GM23338 (cell line): Measurements from ENCODE around the gene FBLN1. TPM values are rescaled to one million over a fixed set of nuclear protein-coding genes. Genes with fewer than 3 reads are reported as not detected.

Source experiments
- ATAC-seq: fragments of 200-7000 bp; cut with Tn5 transposase; 3 replicates; pipeline ENCODE4 v1.9.1; 2020
- DNase-seq: peaks from one replicate; pipeline ENCODE4 v3.0.0-alpha.2; 2015; ENCODE audit warnings: low spot score
- H2AFZ ChIP-seq: fragments of 200-600 bp; sonication (generic); 2 replicates; pipeline ENCODE4 v1.8.0; 2016; ENCODE audit warnings: antibody characterized with exemption, mild to moderate bottlenecking, moderate library complexity
- H3F3A ChIP-seq: fragments of 200-600 bp; sonication (generic); replicated peaks from 2 replicates; pipeline ENCODE4 v1.8.0; 2017; ENCODE audit warnings: antibody characterized with exemption, mixed run types, low read depth
- H3K27ac ChIP-seq: fragments of 200-600 bp; sonication (generic); 2 replicates; pipeline ENCODE4 v1.6.1; 2016; ENCODE audit warnings: low read depth
- H3K27me3 ChIP-seq: fragments of 200-600 bp; sonication (generic); 2 replicates; pipeline ENCODE4 v1.8.0; 2016; ENCODE audit warnings: mild to moderate bottlenecking, mixed run types, moderate library complexity; ENCODE audit not compliant: insufficient read depth
- H3K36me3 ChIP-seq: fragments of 200-600 bp; sonication (generic); 2 replicates; pipeline ENCODE4 v1.8.0; 2016; ENCODE audit warnings: mild to moderate bottlenecking; ENCODE audit not compliant: insufficient read depth
- H3K4me1 ChIP-seq: fragments of 200-600 bp; sonication (generic); 2 replicates; pipeline ENCODE4 v1.8.0; 2016; ENCODE audit warnings: mild to moderate bottlenecking, moderate library complexity; ENCODE audit not compliant: insufficient read depth
- H3K4me2 ChIP-seq: fragments of 200-600 bp; sonication (generic); 2 replicates; pipeline ENCODE4 v1.7.1; 2017; ENCODE audit warnings: mixed run types
- H3K4me3 ChIP-seq: fragments of 200-600 bp; sonication (generic); 2 replicates; pipeline ENCODE4 v1.6.1; 2016; ENCODE audit warnings: mixed run types
- H3K79me2 ChIP-seq: fragments of 200-600 bp; sonication (generic); replicated peaks from 2 replicates; pipeline ENCODE4 v1.8.0; 2017; ENCODE audit warnings: mild to moderate bottlenecking; ENCODE audit not compliant: insufficient read depth
- H3K9me2 ChIP-seq: fragments of 200-600 bp; sonication (generic); 2 replicates; pipeline ENCODE4 v1.8.0; 2017; ENCODE audit not compliant: insufficient read depth
- H4K20me1 ChIP-seq: fragments of 200-600 bp; sonication (generic); replicated peaks from 2 replicates; pipeline ENCODE4 v1.8.0; 2017; ENCODE audit warnings: mild to moderate bottlenecking; ENCODE audit not compliant: insufficient read depth
- H3K27ac Mint-ChIP-seq: 2 replicates; pipeline ENCODE4 v1.8.0; 2020; ENCODE audit warnings: inconsistent platforms, mild to moderate bottlenecking, moderate library complexity, mixed read lengths
- H3K27me3 Mint-ChIP-seq: 3 replicates; pipeline ENCODE4 v1.8.0; 2022; ENCODE audit warnings: low read depth, mild to moderate bottlenecking, moderate library complexity, mixed read lengths, inconsistent platforms; ENCODE audit not compliant: insufficient read depth, poor library complexity
- H3K36me3 Mint-ChIP-seq: 3 replicates; pipeline ENCODE4 v1.8.0; 2021; ENCODE audit warnings: low read depth, mild to moderate bottlenecking, inconsistent platforms, moderate library complexity, mixed read lengths
- H3K4me1 Mint-ChIP-seq: 3 replicates; pipeline ENCODE4 v1.8.0; 2020; ENCODE audit warnings: mild to moderate bottlenecking, inconsistent platforms, mixed read lengths
- H3K4me3 Mint-ChIP-seq: 3 replicates; pipeline ENCODE4 v1.8.0; 2021; ENCODE audit warnings: moderate library complexity, mild to moderate bottlenecking, inconsistent platforms, mixed read lengths
- H3K9me3 Mint-ChIP-seq: 3 replicates; pipeline ENCODE4 v1.8.0; 2020; ENCODE audit warnings: moderate library complexity, mild to moderate bottlenecking, inconsistent platforms, mixed read lengths
- CREB1 ChIP-seq: fragments of 250-450 bp; sonication (Bioruptor Pico); IDR thresholded peaks from 2 replicates; pipeline ENCODE4 v1.5.0; 2020; ENCODE audit warnings: low read depth, mild to moderate bottlenecking, moderate library complexity
- EZH2 ChIP-seq: fragments of 200-600 bp; sonication (generic); IDR thresholded peaks from one replicate; pipeline ENCODE4 v1.8.0; 2017; ENCODE audit warnings: antibody characterized with exemption, mild to moderate bottlenecking, low read depth; ENCODE audit not compliant: unreplicated experiment
- EZH2phosphoT487 ChIP-seq: fragments of 200-600 bp; sonication (generic); IDR thresholded peaks from one replicate; pipeline ENCODE4 v1.8.1; 2018; ENCODE audit warnings: antibody characterized with exemption; ENCODE audit not compliant: unreplicated experiment
- NANOG ChIP-seq: IDR thresholded peaks from 2 replicates; pipeline ENCODE4 v1.6.1; 2016; ENCODE audit warnings: antibody characterized with exemption, borderline replicate concordance
- POLR2AphosphoS5 ChIP-seq: IDR thresholded peaks from 2 replicates; pipeline ENCODE4 v1.6.1; 2016; ENCODE audit warnings: antibody characterized with exemption, low read depth
- STAT1 ChIP-seq: IDR thresholded peaks from one replicate; pipeline ENCODE4 v1.6.1; 2016; ENCODE audit warnings: antibody characterized with exemption; ENCODE audit not compliant: unreplicated experiment
- ZNF114 ChIP-seq: fragments of 250-450 bp; sonication (Bioruptor Pico); IDR thresholded peaks from 2 replicates; pipeline ENCODE4 v1.5.0; 2020; ENCODE audit warnings: mild to moderate bottlenecking, moderate library complexity
- ZNF331 ChIP-seq: fragments of 250-450 bp; sonication (Bioruptor Pico); IDR thresholded peaks from 2 replicates; pipeline ENCODE4 v1.5.0; 2020; ENCODE audit warnings: low read depth, mild to moderate bottlenecking, moderate library complexity
- polyA plus RNA-seq: library from polyadenylated mRNA; unstranded; fragments of >200 nt; fragmentation: Nextera tagmentation; extraction: Ambion mirVana; gene quantifications from 2 replicates; pipeline ENCODE4 v1.2.1, GENCODE V29; 2016
- total RNA-seq: library from RNA; depleted of rRNA; stranded (reverse); fragments of >200 nt; shearing (Covaris generic); gene quantifications from 2 replicates; pipeline ENCODE4 v1.2.3, GENCODE V29; 2014
- TF ChIP-seq, protein P1 (sequence below): IDR thresholded peaks from 2 replicates; pipeline ENCODE4 v1.6.1; 2016; ENCODE audit warnings: antibody characterized with exemption
- TF ChIP-seq, protein P2 (sequence below): fragments of 250-450 bp; sonication (Bioruptor Pico); IDR thresholded peaks from 2 replicates; pipeline ENCODE4 v1.5.0; 2020; ENCODE audit warnings: mild to moderate bottlenecking, moderate library complexity

Gene FBLN1
- total and polyA plus RNA-seq, 2 experiments from 2014 or later = 90.1 to 137 TPM

DNA sequence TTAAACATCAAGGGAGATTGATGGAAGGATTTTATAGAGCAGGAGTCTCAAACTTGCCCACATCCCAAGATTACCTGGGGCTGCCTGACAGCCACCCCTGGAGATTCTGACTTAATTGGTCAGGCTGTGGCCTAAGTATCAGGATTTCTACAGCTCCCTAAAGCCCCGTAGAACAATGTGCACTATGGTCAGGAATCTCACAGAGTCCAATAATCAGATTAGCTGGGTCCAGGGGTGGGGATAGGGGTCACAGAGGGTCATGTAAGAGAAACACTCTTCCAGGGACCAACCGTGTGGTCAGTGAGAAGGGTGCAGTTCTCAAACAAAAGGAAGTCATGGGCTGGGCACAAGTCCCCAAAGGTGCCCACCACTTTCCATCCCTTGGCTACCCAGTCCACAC, 20.5 kb upstream of the FBLN1 start (continued):
- no peak for TF ChIP-seq CREB1
- TF ChIP-seq, protein P1, sequence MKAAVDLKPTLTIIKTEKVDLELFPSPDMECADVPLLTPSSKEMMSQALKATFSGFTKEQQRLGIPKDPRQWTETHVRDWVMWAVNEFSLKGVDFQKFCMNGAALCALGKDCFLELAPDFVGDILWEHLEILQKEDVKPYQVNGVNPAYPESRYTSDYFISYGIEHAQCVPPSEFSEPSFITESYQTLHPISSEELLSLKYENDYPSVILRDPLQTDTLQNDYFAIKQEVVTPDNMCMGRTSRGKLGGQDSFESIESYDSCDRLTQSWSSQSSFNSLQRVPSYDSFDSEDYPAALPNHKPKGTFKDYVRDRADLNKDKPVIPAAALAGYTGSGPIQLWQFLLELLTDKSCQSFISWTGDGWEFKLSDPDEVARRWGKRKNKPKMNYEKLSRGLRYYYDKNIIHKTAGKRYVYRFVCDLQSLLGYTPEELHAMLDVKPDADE = no peak

DNA sequence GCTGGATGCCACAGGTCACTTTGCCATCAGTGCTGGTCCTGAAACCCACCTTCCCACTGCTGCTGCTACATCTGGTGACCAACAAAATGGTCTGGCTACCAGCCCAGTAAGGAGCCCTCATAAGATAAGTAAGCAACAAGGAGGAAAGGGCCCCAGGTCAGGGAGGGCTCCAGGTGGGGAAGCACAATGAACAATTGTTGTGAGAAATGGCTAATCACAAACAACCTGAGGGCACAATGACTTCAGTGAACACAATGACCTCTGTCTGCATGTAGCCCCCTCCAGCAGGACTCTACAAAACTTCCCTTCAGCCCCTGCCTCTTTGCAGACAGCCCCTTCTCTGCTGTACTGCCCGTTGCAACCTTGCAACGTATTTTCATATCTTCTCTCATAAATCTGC, 19.4 kb upstream of the FBLN1 start:
- Mint-ChIP-seq H3K4me1 (no peaks in the 10 kb centered on the region; the same call in 2 of the 3 replicates), H3K9me3 (peaks cover 36% of the 10 kb centered on the region), H3K27ac (no peak overlapping the region), H3K27me3 (peaks cover 5% of the 10 kb centered on the region), H3K4me3 (no peak overlapping the region), H3K36me3 (peaks cover 14% of the 10 kb centered on the region)
- DNase-seq = no peak
- H3F3A ChIP-seq = no peaks in the 10 kb centered on the region
- no peaks in the 10 kb centered on the region for H3K27me3 ChIP-seq
- no peaks in the 10 kb centered on the region for H3K9me2 ChIP-seq
- ATAC-seq = no peak
- no peak overlapping the region for H2AFZ ChIP-seq
- no peaks in the 10 kb centered on the region for H3K79me2 ChIP-seq
- no peak overlapping the region for H3K4me2 ChIP-seq
- no peaks in the 10 kb centered on the region for H3K36me3 ChIP-seq
- no peak overlapping the region for H3K27ac ChIP-seq
- no peaks in the 10 kb centered on the region for H3K4me1 ChIP-seq
- H4K20me1 ChIP-seq = no peaks in the 10 kb centered on the region
- TF ChIP-seq STAT1 = no peak
- no peak for TF ChIP-seq NANOG
- no peak overlapping the region for H3K4me3 ChIP-seq

DNA sequence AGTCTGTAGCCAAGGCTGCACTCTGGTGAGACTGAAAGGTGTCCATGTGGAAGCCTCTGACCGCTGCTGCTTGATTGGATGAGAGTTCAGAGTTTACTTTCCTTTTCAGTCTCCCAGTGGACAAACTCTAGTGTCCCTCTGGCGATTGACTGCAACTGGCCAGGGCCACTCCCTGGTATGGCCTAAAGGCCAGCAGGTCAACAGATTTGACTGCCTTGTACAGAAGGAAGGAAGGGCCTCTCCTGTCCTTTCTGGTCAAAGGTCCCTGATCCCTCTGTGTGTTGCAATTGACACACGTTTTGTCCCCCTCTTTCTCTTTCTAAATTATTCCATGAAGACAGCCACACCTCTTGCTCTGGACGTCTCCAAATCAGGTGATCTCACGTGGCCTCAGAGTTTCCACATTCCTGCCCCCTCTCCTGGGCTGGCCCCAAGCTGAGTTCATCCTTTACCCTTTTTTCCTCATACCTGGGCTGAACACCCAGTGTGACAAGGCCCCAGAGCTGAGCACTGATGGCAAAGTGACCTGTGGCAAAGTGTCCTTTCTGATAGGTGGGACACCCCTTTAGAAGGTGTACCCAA, 18.7 kb upstream of the FBLN1 start:
- no peak overlapping the region for H3K27ac ChIP-seq
- no peaks in the 10 kb centered on the region for H3K4me1 ChIP-seq
- no peak overlapping the region for H2AFZ ChIP-seq
- no peak overlapping the region for H3K4me2 ChIP-seq
- peaks cover 19% of the 10 kb centered on the region for H3K36me3 Mint-ChIP-seq
- no peaks in the 10 kb centered on the region for H3K36me3 ChIP-seq
- no peaks in the 10 kb centered on the region for H3F3A ChIP-seq
- H3K4me1 Mint-ChIP-seq = no peaks in the 10 kb centered on the region; the same call in 2 of the 3 replicates
- no peak overlapping the region for H3K27ac Mint-ChIP-seq
- peaks cover 5% of the 10 kb centered on the region for H3K27me3 Mint-ChIP-seq
- no peaks in the 10 kb centered on the region for H3K27me3 ChIP-seq
- H3K79me2 ChIP-seq = no peaks in the 10 kb centered on the region
- H3K9me2 ChIP-seq = no peaks in the 10 kb centered on the region
- no peak overlapping the region for H3K4me3 ChIP-seq
- DNase-seq (no peak), ATAC-seq (no peak)
- no peak overlapping the region for H3K4me3 Mint-ChIP-seq
- no peaks in the 10 kb centered on the region for H4K20me1 ChIP-seq
- peaks cover 43% of the 10 kb centered on the region for H3K9me3 Mint-ChIP-seq
- TF ChIP-seq ZNF331 (CRISPR knock-in tag) (no peak), CREB1 (no peak), EZH2phosphoT487 (no peak), STAT1 (no peak), EZH2 (no peak), NANOG (no peak), ZNF114 (no peak), POLR2AphosphoS5 (no peak)
- TF ChIP-seq, protein P1 = no peak
- TF ChIP-seq, protein P2, sequence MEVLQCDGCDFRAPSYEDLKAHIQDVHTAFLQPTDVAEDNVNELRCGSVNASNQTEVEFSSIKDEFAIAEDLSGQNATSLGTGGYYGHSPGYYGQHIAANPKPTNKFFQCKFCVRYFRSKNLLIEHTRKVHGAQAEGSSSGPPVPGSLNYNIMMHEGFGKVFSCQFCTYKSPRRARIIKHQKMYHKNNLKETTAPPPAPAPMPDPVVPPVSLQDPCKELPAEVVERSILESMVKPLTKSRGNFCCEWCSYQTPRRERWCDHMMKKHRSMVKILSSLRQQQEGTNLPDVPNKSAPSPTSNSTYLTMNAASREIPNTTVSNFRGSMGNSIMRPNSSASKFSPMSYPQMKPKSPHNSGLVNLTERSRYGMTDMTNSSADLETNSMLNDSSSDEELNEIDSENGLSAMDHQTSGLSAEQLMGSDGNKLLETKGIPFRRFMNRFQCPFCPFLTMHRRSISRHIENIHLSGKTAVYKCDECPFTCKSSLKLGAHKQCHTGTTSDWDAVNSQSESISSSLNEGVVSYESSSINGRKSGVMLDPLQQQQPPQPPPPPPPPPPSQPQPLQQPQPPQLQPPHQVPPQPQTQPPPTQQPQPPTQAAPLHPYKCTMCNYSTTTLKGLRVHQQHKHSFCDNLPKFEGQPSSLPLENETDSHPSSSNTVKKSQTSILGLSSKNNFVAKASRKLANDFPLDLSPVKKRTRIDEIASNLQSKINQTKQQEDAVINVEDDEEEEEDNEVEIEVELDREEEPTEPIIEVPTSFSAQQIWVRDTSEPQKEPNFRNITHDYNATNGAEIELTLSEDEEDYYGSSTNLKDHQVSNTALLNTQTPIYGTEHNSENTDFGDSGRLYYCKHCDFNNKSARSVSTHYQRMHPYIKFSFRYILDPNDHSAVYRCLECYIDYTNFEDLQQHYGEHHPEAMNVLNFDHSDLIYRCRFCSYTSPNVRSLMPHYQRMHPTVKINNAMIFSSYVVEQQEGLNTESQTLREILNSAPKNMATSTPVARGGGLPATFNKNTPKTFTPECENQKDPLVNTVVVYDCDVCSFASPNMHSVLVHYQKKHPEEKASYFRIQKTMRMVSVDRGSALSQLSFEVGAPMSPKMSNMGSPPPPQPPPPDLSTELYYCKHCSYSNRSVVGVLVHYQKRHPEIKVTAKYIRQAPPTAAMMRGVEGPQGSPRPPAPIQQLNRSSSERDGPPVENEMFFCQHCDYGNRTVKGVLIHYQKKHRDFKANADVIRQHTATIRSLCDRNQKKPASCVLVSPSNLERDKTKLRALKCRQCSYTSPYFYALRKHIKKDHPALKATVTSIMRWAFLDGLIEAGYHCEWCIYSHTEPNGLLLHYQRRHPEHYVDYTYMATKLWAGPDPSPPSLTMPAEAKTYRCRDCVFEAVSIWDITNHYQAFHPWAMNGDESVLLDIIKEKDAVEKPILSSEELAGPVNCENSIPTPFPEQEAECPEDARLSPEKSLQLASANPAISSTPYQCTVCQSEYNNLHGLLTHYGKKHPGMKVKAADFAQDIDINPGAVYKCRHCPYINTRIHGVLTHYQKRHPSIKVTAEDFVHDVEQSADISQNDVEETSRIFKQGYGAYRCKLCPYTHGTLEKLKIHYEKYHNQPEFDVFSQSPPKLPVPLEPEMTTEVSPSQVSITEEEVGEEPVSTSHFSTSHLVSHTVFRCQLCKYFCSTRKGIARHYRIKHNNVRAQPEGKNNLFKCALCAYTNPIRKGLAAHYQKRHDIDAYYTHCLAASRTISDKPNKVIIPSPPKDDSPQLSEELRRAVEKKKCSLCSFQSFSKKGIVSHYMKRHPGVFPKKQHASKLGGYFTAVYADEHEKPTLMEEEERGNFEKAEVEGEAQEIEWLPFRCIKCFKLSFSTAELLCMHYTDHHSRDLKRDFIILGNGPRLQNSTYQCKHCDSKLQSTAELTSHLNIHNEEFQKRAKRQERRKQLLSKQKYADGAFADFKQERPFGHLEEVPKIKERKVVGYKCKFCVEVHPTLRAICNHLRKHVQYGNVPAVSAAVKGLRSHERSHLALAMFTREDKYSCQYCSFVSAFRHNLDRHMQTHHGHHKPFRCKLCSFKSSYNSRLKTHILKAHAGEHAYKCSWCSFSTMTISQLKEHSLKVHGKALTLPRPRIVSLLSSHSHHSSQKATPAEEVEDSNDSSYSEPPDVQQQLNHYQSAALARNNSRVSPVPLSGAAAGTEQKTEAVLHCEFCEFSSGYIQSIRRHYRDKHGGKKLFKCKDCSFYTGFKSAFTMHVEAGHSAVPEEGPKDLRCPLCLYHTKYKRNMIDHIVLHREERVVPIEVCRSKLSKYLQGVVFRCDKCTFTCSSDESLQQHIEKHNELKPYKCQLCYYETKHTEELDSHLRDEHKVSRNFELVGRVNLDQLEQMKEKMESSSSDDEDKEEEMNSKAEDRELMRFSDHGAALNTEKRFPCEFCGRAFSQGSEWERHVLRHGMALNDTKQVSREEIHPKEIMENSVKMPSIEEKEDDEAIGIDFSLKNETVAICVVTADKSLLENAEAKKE (CRISPR knock-in tag) = no peak
